ENCODE measurements around the gene ATP6V0C.

GRCh38 chr16:2494616-2495015 lies 19.1 kb upstream of the ATP6V0C start:
- TF ChIP-seq CTCF (IDR thresholded peaks at IDR 0.05; ENCODE audit: insufficient read depth, low read depth, low read length): no peak
- no peak for TF ChIP-seq EZH2 (IDR thresholded peaks at IDR 0.05; ENCODE audit: insufficient read depth, low read length)
